ENCODE measurements around the gene LILRA5.
"Not testable (repeated sequence)": the region's sequence is repeated elsewhere in the genome, so short reads cannot be mapped to it uniquely, and the experiment has no call there.

Gene LILRA5

GRCh38 chr19:54281729-54282075 is 31.3 kb downstream of the LILRA5 start:
- H3K27me3 ChIP-seq (ENCODE audit: control insufficient read depth in 1 of 2, insufficient read depth in 2 of 2, low read length in 2 of 2): peaks cover 4 to 11% of the 10 kb centered on the region in 2 donors
- H3K9ac ChIP-seq (ENCODE audit: low read length in 2 of 2); H3K36me3 ChIP-seq (ENCODE audit: control insufficient read depth in 2 of 2, insufficient read depth in 2 of 2, low read length in 2 of 2); H3K9me3 ChIP-seq (ENCODE audit: control insufficient read depth in 2 of 2, low read length in 2 of 2); H3K4me1 ChIP-seq (ENCODE audit: control insufficient read depth, insufficient read depth, low read length); H3K4me3 ChIP-seq (ENCODE audit: low read length in 2 of 2); H3K27ac ChIP-seq (ENCODE audit: low read length): not testable (repeated sequence)

GRCh38 chr19:54281007-54281728 is 31.8 kb downstream of the LILRA5 start, which contains the start of gene LILRB2:
Gene LILRB2, minus strand, starts transcription at chr19:54281110. Its CDS starts 614 bp downstream, at chr19:54280496.
- H3K9ac ChIP-seq (ENCODE audit: low read length in 2 of 2): no peak within 1 kb of the TSS
- H3K27ac ChIP-seq (ENCODE audit: low read length): no peak within 1 kb of the TSS
- H3K9me3 ChIP-seq (ENCODE audit: control insufficient read depth in 2 of 2, low read length in 2 of 2): no peaks in the 10 kb centered on the region
- H3K4me3 ChIP-seq (ENCODE audit: low read length in 2 of 2): no peak within 1 kb of the TSS
- no peaks in the 10 kb centered on the region for H3K4me1 ChIP-seq (ENCODE audit: control insufficient read depth, insufficient read depth, low read length)
- peaks cover 4 to 11% of the 10 kb centered on the region in 2 donors for H3K27me3 ChIP-seq (ENCODE audit: control insufficient read depth in 1 of 2, insufficient read depth in 2 of 2, low read length in 2 of 2)
- H3K36me3 ChIP-seq (ENCODE audit: control insufficient read depth in 2 of 2, insufficient read depth in 2 of 2, low read length in 2 of 2): no peaks in the 10 kb centered on the region

DNA sequence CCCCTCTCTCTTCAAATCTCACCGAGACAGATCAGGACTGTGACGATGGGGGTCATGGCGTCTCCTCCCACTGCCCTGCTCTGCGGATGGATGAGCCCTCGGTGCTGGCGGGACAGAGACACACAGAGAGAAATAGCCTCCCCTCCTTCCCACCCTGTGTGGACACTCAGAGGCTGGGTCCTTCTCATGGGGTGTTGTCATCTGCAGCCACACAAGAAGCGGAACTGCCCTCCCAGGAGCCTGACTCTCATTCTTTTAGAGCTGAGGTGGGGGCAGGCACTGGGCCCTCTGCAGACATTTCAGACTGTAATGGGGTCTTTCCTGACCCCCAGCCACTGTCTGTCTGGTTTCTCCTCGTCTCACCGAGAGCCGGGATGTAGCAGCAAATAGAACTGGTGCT is 32.5 kb downstream of the LILRA5 start:
- H3K4me3 ChIP-seq (ENCODE audit: low read length in 2 of 2); H3K9me3 ChIP-seq (ENCODE audit: control insufficient read depth in 2 of 2, low read length in 2 of 2); H3K27ac ChIP-seq (ENCODE audit: low read length); H3K4me1 ChIP-seq (ENCODE audit: control insufficient read depth, insufficient read depth, low read length); H3K36me3 ChIP-seq (ENCODE audit: control insufficient read depth in 2 of 2, insufficient read depth in 2 of 2, low read length in 2 of 2); H3K9ac ChIP-seq (ENCODE audit: low read length in 2 of 2): not testable (repeated sequence)
- H3K27me3 ChIP-seq (ENCODE audit: control insufficient read depth in 1 of 2, insufficient read depth in 2 of 2, low read length in 2 of 2): peaks cover 4 to 11% of the 10 kb centered on the region in 2 donors

DNA sequence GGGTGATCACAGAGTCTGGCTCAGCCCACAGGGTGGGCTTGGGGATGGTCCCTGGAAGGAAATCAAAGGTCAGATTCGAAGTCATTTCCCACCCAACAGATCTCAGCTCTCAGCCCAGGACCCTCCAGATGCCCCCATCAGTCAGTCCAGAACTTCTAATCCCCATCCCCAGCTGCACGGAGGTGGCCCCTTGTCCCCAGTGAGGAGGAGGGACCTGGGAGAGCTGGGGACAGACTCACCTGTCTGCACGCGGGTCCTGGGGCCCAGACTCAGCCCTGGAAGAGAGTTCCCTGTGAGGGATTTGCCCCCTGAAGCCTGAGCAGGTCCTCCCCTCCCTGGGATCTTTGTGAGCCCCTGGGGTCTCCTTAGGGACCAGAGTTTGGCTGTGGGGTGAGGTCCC is 32.9 kb downstream of the LILRA5 start:
- not testable (repeated sequence) for H3K36me3 ChIP-seq (ENCODE audit: control insufficient read depth in 2 of 2, insufficient read depth in 2 of 2, low read length in 2 of 2); H3K4me3 ChIP-seq (ENCODE audit: low read length in 2 of 2); H3K9me3 ChIP-seq (ENCODE audit: control insufficient read depth in 2 of 2, low read length in 2 of 2); H3K9ac ChIP-seq (ENCODE audit: low read length in 2 of 2); H3K27ac ChIP-seq (ENCODE audit: low read length); H3K4me1 ChIP-seq (ENCODE audit: control insufficient read depth, insufficient read depth, low read length)
- H3K27me3 ChIP-seq (ENCODE audit: control insufficient read depth in 1 of 2, insufficient read depth in 2 of 2, low read length in 2 of 2): peaks cover 4 to 11% of the 10 kb centered on the region in 2 donors

DNA sequence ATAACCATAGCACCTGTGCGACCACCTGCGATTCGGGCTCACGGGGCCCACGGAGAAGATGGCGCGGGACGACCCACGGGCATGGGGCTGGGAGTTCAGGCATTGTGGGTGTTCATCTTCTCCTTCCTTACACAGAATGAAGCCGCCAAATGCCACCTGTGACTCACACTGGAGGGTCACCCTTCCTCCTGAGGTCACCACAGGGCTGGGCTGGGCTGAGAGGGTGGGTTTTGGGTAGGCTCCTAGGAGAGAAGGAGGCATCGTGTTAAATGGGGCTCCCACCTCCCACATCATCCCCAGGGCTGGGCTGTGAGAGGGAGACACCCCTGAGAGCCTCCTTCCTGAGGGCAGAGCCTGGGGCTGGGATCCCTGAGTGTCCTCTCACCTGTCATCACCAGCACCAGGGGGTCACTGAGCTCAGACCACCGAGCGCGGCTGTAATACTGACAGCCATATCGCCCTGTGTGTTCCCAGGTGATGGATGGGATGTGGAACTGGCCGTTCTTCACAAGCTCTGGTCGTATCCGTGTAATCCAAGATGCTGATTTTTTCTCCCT is 33.5 kb downstream of the LILRA5 start:
- Histone ChIP-seq H3K4me3 (ENCODE audit: low read length in 2 of 2) (no peak overlapping the region), H3K36me3 (ENCODE audit: control insufficient read depth in 2 of 2, insufficient read depth in 2 of 2, low read length in 2 of 2) (no peaks in the 10 kb centered on the region), H3K27me3 (ENCODE audit: control insufficient read depth in 1 of 2, insufficient read depth in 2 of 2, low read length in 2 of 2) (peaks cover 4 to 11% of the 10 kb centered on the region in 2 donors), H3K9ac (ENCODE audit: low read length in 2 of 2) (no peak overlapping the region), H3K27ac (ENCODE audit: low read length) (no peak overlapping the region), H3K9me3 (ENCODE audit: control insufficient read depth in 2 of 2, low read length in 2 of 2) (no peaks in the 10 kb centered on the region), H3K4me1 (ENCODE audit: control insufficient read depth, insufficient read depth, low read length) (no peaks in the 10 kb centered on the region)

- H3K4me3 ChIP-seq (ENCODE audit: low read length in 2 of 2); H3K9ac ChIP-seq (ENCODE audit: low read length in 2 of 2); H3K4me1 ChIP-seq (ENCODE audit: control insufficient read depth, insufficient read depth, low read length); H3K36me3 ChIP-seq (ENCODE audit: control insufficient read depth in 2 of 2, insufficient read depth in 2 of 2, low read length in 2 of 2); H3K9me3 ChIP-seq (ENCODE audit: control insufficient read depth in 2 of 2, low read length in 2 of 2); H3K27ac ChIP-seq (ENCODE audit: low read length): not testable (repeated sequence)
- peaks cover 4 to 11% of the 10 kb centered on the region in 2 donors for H3K27me3 ChIP-seq (ENCODE audit: control insufficient read depth in 1 of 2, insufficient read depth in 2 of 2, low read length in 2 of 2)
Measured at GRCh38 chr19:54278571-54279195, 34.3 kb downstream of the LILRA5 start.

- not testable (repeated sequence) for H3K27ac ChIP-seq (ENCODE audit: low read length); H3K4me3 ChIP-seq (ENCODE audit: low read length in 2 of 2); H3K36me3 ChIP-seq (ENCODE audit: control insufficient read depth in 2 of 2, insufficient read depth in 2 of 2, low read length in 2 of 2); H3K4me1 ChIP-seq (ENCODE audit: control insufficient read depth, insufficient read depth, low read length); H3K9me3 ChIP-seq (ENCODE audit: control insufficient read depth in 2 of 2, low read length in 2 of 2); H3K9ac ChIP-seq (ENCODE audit: low read length in 2 of 2)
- H3K27me3 ChIP-seq (ENCODE audit: control insufficient read depth in 1 of 2, insufficient read depth in 2 of 2, low read length in 2 of 2): peaks cover 4 to 11% of the 10 kb centered on the region in 2 donors
Measured at GRCh38 chr19:54278056-54278455, 34.9 kb downstream of the LILRA5 start.

GRCh38 chr19:54277111-54277615 is 35.8 kb downstream of the LILRA5 start:
- H3K27me3 ChIP-seq (ENCODE audit: control insufficient read depth in 1 of 2, insufficient read depth in 2 of 2, low read length in 2 of 2); H3K27ac ChIP-seq (ENCODE audit: low read length); H3K9me3 ChIP-seq (ENCODE audit: control insufficient read depth in 2 of 2, low read length in 2 of 2); H3K4me3 ChIP-seq (ENCODE audit: low read length in 2 of 2); H3K36me3 ChIP-seq (ENCODE audit: control insufficient read depth in 2 of 2, insufficient read depth in 2 of 2, low read length in 2 of 2); H3K4me1 ChIP-seq (ENCODE audit: control insufficient read depth, insufficient read depth, low read length); H3K9ac ChIP-seq (ENCODE audit: low read length in 2 of 2): not testable (repeated sequence)

- Histone ChIP-seq H3K9me3 (ENCODE audit: control insufficient read depth in 2 of 2, low read length in 2 of 2) (no peaks in the 10 kb centered on the region), H3K4me3 (ENCODE audit: low read length in 2 of 2) (no peak overlapping the region), H3K27me3 (ENCODE audit: control insufficient read depth in 1 of 2, insufficient read depth in 2 of 2, low read length in 2 of 2) (peaks cover 2 to 4% of the 10 kb centered on the region in 2 donors), H3K27ac (ENCODE audit: low read length) (no peak overlapping the region), H3K4me1 (ENCODE audit: control insufficient read depth, insufficient read depth, low read length) (no peaks in the 10 kb centered on the region), H3K36me3 (ENCODE audit: control insufficient read depth in 2 of 2, insufficient read depth in 2 of 2, low read length in 2 of 2) (no peaks in the 10 kb centered on the region), H3K9ac (ENCODE audit: low read length in 2 of 2) (no peak overlapping the region)
Measured at GRCh38 chr19:54275951-54276350, 37.0 kb downstream of the LILRA5 start.

- not testable (repeated sequence) for H3K27ac ChIP-seq (ENCODE audit: low read length); H3K4me3 ChIP-seq (ENCODE audit: low read length in 2 of 2); H3K9me3 ChIP-seq (ENCODE audit: control insufficient read depth in 2 of 2, low read length in 2 of 2); H3K4me1 ChIP-seq (ENCODE audit: control insufficient read depth, insufficient read depth, low read length); H3K9ac ChIP-seq (ENCODE audit: low read length in 2 of 2); H3K36me3 ChIP-seq (ENCODE audit: control insufficient read depth in 2 of 2, insufficient read depth in 2 of 2, low read length in 2 of 2); H3K27me3 ChIP-seq (ENCODE audit: control insufficient read depth in 1 of 2, insufficient read depth in 2 of 2, low read length in 2 of 2)
Measured at GRCh38 chr19:54274516-54274915, 38.5 kb downstream of the LILRA5 start.

GRCh38 chr19:54273821-54274220 is 39.1 kb downstream of the LILRA5 start:
- no peaks in the 10 kb centered on the region for H3K9me3 ChIP-seq (ENCODE audit: control insufficient read depth in 2 of 2, low read length in 2 of 2)
- no peak overlapping the region for H3K4me3 ChIP-seq (ENCODE audit: low read length in 2 of 2)
- no peaks in the 10 kb centered on the region for H3K4me1 ChIP-seq (ENCODE audit: control insufficient read depth, insufficient read depth, low read length)
- peaks cover 0 to 1% of the 10 kb centered on the region in 2 donors for H3K27me3 ChIP-seq (ENCODE audit: control insufficient read depth in 1 of 2, insufficient read depth in 2 of 2, low read length in 2 of 2)
- no peak overlapping the region for H3K27ac ChIP-seq (ENCODE audit: low read length)
- no peak overlapping the region for H3K9ac ChIP-seq (ENCODE audit: low read length in 2 of 2)
- H3K36me3 ChIP-seq (ENCODE audit: control insufficient read depth in 2 of 2, insufficient read depth in 2 of 2, low read length in 2 of 2): no peaks in the 10 kb centered on the region
